Testis (tissue), 2 donors: Measurements from ENCODE around the gene LRRC72.

ENCODE experiments used
- POLR2A ChIP-seq: fragments of 450-650 bp; IDR thresholded peaks from one replicate; pipeline ENCODE4 v1.6.1; 2017; ENCODE audit warnings: antibody characterized with exemption, mild to moderate bottlenecking, moderate library complexity
- TF ChIP-seq, protein P1 (sequence below), 3 experiments: fragments of 450-650 bp in 2 of 3; fragments of 200-600 bp in 1 of 3; sonication (generic) in 1 of 3; IDR thresholded peaks; one replicate each; pipeline ENCODE4 v1.5.1; 2016 to 2019; ENCODE audit warnings: antibody characterized with exemption in 3 of 3, mild to moderate bottlenecking in 2 of 3, moderate library complexity in 1 of 3

DNA sequence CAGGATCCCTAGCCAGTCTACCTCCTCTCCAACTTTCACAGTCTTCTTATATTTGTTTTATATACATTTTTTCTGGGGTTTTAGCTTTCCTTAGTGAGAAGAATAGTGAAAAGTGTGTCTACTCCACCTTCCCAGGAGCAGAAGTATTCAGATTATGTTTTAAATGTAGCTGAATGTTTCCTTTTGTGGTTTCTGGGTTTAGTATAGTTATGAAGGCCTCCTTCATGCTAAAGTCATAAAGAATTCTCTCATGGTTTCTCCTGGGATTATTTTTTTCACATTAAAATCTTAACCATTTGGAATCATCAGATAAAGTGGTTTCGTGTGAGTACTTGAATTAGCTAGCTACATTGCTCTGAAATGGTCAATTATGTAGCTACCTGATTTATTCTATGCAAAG is 68.1 kb downstream of the LRRC72 start:
- TF ChIP-seq, protein P1, sequence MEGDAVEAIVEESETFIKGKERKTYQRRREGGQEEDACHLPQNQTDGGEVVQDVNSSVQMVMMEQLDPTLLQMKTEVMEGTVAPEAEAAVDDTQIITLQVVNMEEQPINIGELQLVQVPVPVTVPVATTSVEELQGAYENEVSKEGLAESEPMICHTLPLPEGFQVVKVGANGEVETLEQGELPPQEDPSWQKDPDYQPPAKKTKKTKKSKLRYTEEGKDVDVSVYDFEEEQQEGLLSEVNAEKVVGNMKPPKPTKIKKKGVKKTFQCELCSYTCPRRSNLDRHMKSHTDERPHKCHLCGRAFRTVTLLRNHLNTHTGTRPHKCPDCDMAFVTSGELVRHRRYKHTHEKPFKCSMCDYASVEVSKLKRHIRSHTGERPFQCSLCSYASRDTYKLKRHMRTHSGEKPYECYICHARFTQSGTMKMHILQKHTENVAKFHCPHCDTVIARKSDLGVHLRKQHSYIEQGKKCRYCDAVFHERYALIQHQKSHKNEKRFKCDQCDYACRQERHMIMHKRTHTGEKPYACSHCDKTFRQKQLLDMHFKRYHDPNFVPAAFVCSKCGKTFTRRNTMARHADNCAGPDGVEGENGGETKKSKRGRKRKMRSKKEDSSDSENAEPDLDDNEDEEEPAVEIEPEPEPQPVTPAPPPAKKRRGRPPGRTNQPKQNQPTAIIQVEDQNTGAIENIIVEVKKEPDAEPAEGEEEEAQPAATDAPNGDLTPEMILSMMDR (IDR thresholded peaks at IDR 0.05) = no peak
- TF ChIP-seq POLR2A = no peak
